Mucosa of rectum (tissue), 2 donors: ENCODE data around the gene LARP1B.

Source experiments
- H3K27ac ChIP-seq, 2 donors: one replicate each; pipeline ENCODE4 v1.7.0; 2013; ENCODE audit warnings: inconsistent platforms in 2 of 2, low read depth in 2 of 2, low read length in 2 of 2
- H3K27me3 ChIP-seq, 2 donors: one replicate each; pipeline ENCODE4 v1.7.0; 2013; ENCODE audit warnings: low read length in 2 of 2; ENCODE audit not compliant: control insufficient read depth in 2 of 2, insufficient read depth in 2 of 2
- H3K36me3 ChIP-seq, 2 donors: one replicate each; pipeline ENCODE4 v1.7.0; 2013; ENCODE audit warnings: low read length in 2 of 2; ENCODE audit not compliant: control insufficient read depth in 2 of 2, insufficient read depth in 2 of 2
- H3K4me1 ChIP-seq, 2 donors: one replicate each; pipeline ENCODE4 v1.7.0; 2013; ENCODE audit warnings: low read length in 2 of 2, mild to moderate bottlenecking in 1 of 2; ENCODE audit not compliant: control insufficient read depth in 2 of 2, insufficient read depth in 2 of 2
- H3K4me3 ChIP-seq, 2 donors: one replicate each; pipeline ENCODE4 v1.7.0; 2013; ENCODE audit warnings: low read length in 2 of 2
- H3K9ac ChIP-seq, 2 donors: one replicate each; pipeline ENCODE4 v1.7.0; 2013; ENCODE audit warnings: low read length in 2 of 2, low read depth in 1 of 2, mild to moderate bottlenecking in 1 of 2
- H3K9me3 ChIP-seq, 2 donors: one replicate each; pipeline ENCODE4 v1.7.0; 2013; ENCODE audit warnings: low read length in 2 of 2; ENCODE audit not compliant: control insufficient read depth in 2 of 2
- donor health status: healthy.
- donor health status: Normal muscosa, but diverticular disease.

LARP1B gene

DNA sequence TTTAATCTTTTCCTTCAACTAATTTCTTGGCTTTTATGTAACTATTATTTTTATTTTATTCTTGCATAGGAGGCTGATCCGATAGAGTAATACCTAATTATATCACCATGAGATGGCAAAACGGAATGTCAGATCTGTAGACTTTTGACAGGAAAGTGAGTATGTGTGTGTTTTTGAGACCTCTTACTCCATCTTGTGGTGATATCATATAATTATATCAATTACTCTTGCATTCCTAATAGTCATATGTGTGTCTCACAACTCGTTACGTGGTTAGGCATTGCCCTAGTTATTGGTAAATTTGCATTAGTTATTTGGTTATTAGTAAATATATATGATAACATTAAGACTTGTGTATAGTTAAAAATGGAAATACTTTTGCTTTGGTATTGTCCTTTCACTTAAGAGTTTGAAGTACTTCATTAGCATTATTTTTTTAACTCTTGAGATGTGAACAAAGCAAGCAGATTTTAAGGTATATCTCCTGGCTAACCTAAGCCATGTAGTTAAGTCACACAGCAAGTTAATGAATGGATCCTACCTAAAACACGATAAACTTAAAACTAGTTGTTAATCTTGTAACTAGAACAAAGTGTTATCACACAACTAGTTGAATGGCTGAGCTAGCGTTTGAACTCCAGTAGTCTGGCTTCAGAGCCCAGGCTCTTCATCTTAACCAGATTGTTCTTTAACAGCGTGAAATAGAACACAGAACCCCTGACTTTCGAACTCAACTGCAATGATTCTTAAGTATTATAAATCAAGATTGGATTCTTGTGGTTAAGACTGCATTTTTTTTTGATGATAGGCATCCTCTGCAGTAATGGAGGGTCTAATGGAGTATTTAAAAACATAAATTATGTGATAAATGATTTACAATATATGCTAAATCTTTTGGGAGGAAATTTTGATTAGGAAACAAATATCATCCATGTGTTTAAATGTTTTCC is 159.4 kb downstream of the LARP1B start:
- Histone ChIP-seq H3K27ac (no peak overlapping the region), H3K4me3 (no peak overlapping the region), H3K9me3 (no peaks in the 10 kb centered on the region), H3K27me3 (no peaks in the 10 kb centered on the region), H3K4me1 (no peaks in the 10 kb centered on the region), H3K9ac (no peak overlapping the region), H3K36me3 (no peaks in the 10 kb centered on the region)

- H3K36me3 ChIP-seq, result no peaks in the 10 kb centered on the region
- no peaks in the 10 kb centered on the region for H3K27me3 ChIP-seq
- no peaks in the 10 kb centered on the region for H3K9me3 ChIP-seq
- H3K4me3 ChIP-seq, result no peak overlapping the region
- H3K4me1 ChIP-seq, result no peaks in the 10 kb centered on the region
- no peak overlapping the region for H3K27ac ChIP-seq
- no peak overlapping the region for H3K9ac ChIP-seq
These were observed 160.5 kb downstream of the LARP1B start for GRCh38 chr4:128221586-128221985.

GRCh38 chr4:128225148-128225547 is 164.0 kb downstream of the LARP1B start:
- H3K4me1 ChIP-seq, result no peaks in the 10 kb centered on the region
- H3K4me3 ChIP-seq, result no peak overlapping the region
- H3K27me3 ChIP-seq, result no peaks in the 10 kb centered on the region
- no peak overlapping the region for H3K9ac ChIP-seq
- H3K9me3 ChIP-seq, result no peaks in the 10 kb centered on the region
- no peaks in the 10 kb centered on the region for H3K36me3 ChIP-seq
- no peak overlapping the region for H3K27ac ChIP-seq

DNA sequence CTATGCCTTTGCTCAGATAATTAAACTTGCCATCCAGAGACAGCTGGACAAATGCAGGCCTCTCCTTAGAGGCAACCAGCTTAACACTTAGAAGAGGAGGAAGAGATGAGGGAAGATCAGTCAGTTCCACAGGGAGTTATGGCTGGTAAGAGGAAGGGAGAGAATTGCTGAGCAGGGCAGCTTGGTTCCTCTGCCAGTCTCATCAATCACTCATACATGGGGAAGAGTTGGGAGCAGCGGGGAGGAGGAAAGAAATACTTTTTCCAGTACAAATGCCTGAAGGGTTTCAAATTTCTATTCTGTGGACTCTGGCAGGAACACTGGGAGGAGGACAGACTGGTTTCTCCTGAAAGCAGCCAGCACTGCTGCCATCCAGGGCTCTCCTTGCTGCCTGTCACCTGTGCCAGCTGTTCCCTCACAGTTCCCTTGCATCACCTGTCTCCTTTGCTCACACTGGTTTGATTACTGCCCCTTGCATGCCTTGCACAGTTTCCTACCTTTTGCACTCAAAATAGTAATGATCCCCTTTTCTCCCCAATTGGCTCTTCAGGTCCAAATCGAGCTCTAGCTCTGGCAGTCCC is 167.0 kb downstream of the LARP1B start:
- H3K36me3 ChIP-seq, result no peaks in the 10 kb centered on the region
- no peaks in the 10 kb centered on the region for H3K27me3 ChIP-seq
- no peak overlapping the region for H3K4me3 ChIP-seq
- no peaks in the 10 kb centered on the region for H3K4me1 ChIP-seq
- H3K27ac ChIP-seq, result no peak overlapping the region
- no peak overlapping the region for H3K9ac ChIP-seq
- H3K9me3 ChIP-seq, result no peaks in the 10 kb centered on the region

- Histone ChIP-seq H3K36me3 (no peaks in the 10 kb centered on the region), H3K27me3 (no peaks in the 10 kb centered on the region), H3K4me1 (no peaks in the 10 kb centered on the region), H3K9me3 (no peaks in the 10 kb centered on the region), H3K27ac (no peak overlapping the region), H3K9ac (no peak overlapping the region), H3K4me3 (no peak overlapping the region)
These were observed 168.0 kb downstream of the LARP1B start for GRCh38 chr4:128228845-128229795.

- Histone ChIP-seq H3K9me3 (no peaks in the 10 kb centered on the region), H3K4me3 (no peak overlapping the region), H3K27me3 (no peaks in the 10 kb centered on the region), H3K36me3 (no peaks in the 10 kb centered on the region), H3K9ac (no peak overlapping the region), H3K27ac (no peak overlapping the region), H3K4me1 (no peaks in the 10 kb centered on the region)
These were observed 171.6 kb downstream of the LARP1B start for GRCh38 chr4:128232719-128233118.

GRCh38 chr4:128234836-128235235 is 173.7 kb downstream of the LARP1B start:
- Histone ChIP-seq H3K9me3 (no peaks in the 10 kb centered on the region), H3K36me3 (no peaks in the 10 kb centered on the region), H3K27me3 (no peaks in the 10 kb centered on the region), H3K4me3 (no peak overlapping the region), H3K9ac (no peak overlapping the region), H3K4me1 (no peaks in the 10 kb centered on the region), H3K27ac (no peak overlapping the region)

GRCh38 chr4:128241019-128241418 is 179.9 kb downstream of the LARP1B start:
- H3K36me3 ChIP-seq, result no peaks in the 10 kb centered on the region
- H3K4me3 ChIP-seq, result no peak overlapping the region
- no peaks in the 10 kb centered on the region for H3K9me3 ChIP-seq
- H3K4me1 ChIP-seq, result no peaks in the 10 kb centered on the region
- no peak overlapping the region for H3K9ac ChIP-seq
- H3K27me3 ChIP-seq, result no peaks in the 10 kb centered on the region
- no peak overlapping the region for H3K27ac ChIP-seq

- Histone ChIP-seq H3K9me3 (no peaks in the 10 kb centered on the region), H3K27ac (no peak overlapping the region), H3K27me3 (no peaks in the 10 kb centered on the region), H3K4me1 (no peaks in the 10 kb centered on the region), H3K9ac (no peak overlapping the region), H3K36me3 (no peaks in the 10 kb centered on the region), H3K4me3 (no peak overlapping the region)
These were observed 180.4 kb downstream of the LARP1B start for GRCh38 chr4:128241425-128241913.
